NCI-H446 treated with DMSO at 0.1 percent for 48 hours (cell line): ENCODE measurements around the gene SMC6.

Experiments
- DNase-seq: peaks from one replicate; lab custom pipeline; 2025; lab: John Stamatoyannopoulos, UW

The SMC6 gene, protein sequence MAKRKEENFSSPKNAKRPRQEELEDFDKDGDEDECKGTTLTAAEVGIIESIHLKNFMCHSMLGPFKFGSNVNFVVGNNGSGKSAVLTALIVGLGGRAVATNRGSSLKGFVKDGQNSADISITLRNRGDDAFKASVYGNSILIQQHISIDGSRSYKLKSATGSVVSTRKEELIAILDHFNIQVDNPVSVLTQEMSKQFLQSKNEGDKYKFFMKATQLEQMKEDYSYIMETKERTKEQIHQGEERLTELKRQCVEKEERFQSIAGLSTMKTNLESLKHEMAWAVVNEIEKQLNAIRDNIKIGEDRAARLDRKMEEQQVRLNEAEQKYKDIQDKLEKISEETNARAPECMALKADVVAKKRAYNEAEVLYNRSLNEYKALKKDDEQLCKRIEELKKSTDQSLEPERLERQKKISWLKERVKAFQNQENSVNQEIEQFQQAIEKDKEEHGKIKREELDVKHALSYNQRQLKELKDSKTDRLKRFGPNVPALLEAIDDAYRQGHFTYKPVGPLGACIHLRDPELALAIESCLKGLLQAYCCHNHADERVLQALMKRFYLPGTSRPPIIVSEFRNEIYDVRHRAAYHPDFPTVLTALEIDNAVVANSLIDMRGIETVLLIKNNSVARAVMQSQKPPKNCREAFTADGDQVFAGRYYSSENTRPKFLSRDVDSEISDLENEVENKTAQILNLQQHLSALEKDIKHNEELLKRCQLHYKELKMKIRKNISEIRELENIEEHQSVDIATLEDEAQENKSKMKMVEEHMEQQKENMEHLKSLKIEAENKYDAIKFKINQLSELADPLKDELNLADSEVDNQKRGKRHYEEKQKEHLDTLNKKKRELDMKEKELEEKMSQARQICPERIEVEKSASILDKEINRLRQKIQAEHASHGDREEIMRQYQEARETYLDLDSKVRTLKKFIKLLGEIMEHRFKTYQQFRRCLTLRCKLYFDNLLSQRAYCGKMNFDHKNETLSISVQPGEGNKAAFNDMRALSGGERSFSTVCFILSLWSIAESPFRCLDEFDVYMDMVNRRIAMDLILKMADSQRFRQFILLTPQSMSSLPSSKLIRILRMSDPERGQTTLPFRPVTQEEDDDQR

GRCh38 chr2:17753803-17754663 is at the start of gene SMC6, which contains the start of gene GEN1:
SMC6 (minus strand) TSS chr2:17753810; CDS start chr2:17745946, 7,864 bp downstream.
GEN1 (plus strand) TSS chr2:17754138; CDS start chr2:17759944, 5,806 bp downstream.
- peak; percentile 86 for DNase-seq

- no peak for DNase-seq
These were observed 47.3 kb upstream of the SMC6 start for GRCh38 chr2:17800693-17801458.

DNA sequence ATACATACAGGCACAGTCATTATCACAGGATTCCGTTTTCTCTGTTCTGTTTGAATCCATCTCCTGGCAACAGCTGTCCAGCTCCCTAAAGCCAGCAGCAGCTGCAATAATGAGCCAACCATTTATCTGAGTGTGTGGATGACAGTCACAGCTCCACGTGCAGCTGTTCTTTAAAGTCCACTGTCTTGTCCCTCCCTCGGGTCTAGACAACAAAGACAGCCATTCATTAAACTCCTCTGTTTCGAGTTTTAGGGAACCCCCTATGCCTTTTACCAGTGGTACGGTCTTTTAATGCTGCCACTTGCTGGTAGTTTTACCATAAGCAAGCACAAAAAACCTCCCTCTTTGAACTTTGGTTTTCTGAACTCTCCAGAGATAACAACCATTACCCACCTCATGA is 46.6 kb upstream of the SMC6 start:
- no peak for DNase-seq

GRCh38 chr2:17799301-17800120 is 45.9 kb upstream of the SMC6 start:
- no peak for DNase-seq

GRCh38 chr2:17798338-17798737 is 44.7 kb upstream of the SMC6 start:
- DNase-seq = no peak

DNA sequence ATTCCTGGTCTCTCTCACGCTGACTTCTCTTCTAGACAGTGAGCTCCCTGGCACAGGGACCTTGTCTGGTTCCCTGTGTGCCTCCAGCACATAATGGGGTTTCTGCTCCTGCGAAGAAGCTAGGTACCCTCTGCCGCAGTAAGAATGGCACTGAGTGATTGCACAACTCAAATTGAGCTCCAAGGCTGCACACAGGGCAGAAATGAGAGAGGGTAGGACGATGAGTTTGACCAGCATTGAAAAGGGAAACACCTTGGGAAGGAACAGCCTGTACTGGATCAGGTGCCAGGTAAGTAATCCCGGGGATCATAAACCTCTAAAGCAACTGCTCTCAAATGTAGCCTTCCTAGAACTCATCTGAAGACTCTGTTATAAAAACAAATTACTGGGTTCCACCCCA is 41.7 kb upstream of the SMC6 start:
- no peak for DNase-seq

DNA sequence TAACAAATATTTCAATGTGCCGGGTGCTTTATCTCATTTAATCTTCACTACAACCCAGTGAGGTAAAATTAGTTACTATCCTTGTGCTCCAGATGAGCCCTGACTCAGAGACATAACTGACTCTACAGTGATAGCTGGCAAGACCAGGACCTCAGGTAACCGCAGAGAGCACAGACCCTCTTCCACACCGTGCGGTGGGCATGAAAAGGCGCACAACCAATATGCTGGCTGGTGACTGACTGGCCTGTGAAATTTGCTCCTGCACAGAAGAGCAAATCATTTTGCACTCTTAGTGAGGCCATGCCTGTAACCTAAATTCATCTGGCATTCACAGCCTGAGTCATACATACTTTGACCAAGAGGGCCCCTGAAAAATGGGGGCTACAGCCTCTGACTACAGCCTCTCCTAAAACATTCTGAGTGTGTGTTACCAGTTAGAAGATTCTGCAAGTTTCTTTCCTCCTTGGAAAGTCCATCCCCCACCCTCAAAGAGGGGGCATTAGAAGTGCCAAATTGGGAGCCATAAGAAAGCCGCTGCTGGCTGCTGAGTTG is 40.3 kb upstream of the SMC6 start:
- no peak for DNase-seq

DNA sequence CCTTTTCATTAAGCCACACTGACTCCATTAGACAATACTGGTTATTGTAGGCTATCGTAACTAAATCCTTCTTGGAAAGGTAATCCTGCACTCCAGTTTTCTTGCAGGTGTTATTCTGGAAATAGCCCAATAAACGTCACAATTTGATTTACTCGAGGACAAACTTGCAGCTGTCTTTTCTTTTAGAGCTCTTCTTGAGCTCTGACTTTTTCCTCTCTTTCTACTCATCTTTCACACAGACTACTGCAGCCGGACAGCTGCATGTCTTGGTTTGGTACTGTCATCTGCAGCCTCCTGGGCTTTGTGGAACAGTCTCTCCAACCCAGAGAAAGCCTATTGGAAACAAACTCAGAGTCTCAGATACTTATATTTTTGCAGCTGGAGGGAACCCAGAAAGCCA is 39.7 kb upstream of the SMC6 start:
- DNase-seq = no peak

DNA sequence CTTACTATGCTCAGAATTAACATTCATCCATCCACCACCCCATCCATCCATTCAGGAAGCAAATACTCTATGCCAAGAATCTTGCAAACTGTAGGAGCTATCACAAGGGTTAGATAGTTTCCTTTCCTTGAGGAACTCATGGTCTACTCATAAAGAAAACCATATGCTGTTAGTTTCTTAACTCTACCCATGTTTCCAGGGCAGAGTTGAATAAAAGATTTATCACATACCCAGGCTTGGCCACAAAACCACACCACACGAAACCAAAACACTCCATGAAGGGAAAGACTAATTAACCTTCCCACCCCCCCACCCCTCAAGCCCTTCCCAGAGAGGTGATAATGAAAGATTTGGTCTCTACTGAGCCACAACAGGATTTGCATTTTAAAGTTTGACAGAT is 38.9 kb upstream of the SMC6 start:
- no peak for DNase-seq

- no peak for DNase-seq
These were observed 38.2 kb upstream of the SMC6 start for GRCh38 chr2:17791817-17792130.

DNA sequence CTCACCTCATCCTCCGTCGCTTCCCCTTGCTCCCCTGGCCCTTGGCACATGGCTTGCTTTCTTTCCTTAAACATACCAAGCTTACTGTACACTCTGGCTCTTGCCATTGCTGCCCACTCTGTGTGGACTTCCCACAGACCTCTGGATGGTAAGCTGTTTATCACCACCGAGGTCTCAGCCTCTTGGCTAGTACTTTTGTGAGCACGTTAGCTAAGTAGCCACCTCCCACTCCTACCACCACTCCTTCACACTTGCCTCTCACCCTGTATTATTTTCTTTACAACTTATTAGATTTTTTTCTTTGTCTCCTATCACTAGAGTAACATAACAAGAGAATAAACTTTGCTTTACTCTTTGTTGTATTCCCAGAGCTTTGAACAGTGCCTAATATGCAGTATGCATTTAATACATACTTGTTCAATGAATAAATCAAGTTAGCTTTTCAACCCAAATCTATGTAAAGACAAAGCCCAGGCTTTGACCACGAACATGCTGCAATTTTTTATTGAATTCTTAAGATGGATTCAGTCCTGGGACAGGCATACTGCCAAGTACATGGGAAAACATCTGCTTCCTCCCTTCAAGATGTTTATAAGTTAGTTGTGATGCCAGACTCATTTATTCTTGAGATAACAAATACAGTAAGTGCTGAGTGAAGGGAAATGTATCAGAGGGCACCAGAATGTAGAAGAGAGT is 37.7 kb upstream of the SMC6 start:
- no peak for DNase-seq

- DNase-seq = no peak
These were observed 36.9 kb upstream of the SMC6 start for GRCh38 chr2:17790536-17790935.

DNA sequence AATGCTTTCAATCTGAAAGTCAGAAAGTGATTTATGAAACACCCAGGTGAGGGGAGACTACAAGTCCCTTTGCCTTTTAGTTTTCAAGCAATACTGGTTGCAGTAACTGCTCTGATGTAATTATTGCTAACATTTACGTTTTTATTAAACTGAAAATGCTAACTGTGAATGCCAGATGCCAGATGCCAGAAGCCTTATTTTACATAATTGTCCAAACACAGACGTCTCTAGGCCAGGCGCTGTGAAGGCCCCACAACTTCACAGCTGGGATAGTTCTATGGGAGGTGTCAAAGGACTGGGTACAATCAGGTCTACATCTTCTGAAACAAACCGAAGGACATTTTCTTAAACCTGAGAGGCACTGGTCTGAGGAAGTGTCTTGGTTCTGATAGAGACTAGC is 35.2 kb upstream of the SMC6 start:
- no peak for DNase-seq

DNA sequence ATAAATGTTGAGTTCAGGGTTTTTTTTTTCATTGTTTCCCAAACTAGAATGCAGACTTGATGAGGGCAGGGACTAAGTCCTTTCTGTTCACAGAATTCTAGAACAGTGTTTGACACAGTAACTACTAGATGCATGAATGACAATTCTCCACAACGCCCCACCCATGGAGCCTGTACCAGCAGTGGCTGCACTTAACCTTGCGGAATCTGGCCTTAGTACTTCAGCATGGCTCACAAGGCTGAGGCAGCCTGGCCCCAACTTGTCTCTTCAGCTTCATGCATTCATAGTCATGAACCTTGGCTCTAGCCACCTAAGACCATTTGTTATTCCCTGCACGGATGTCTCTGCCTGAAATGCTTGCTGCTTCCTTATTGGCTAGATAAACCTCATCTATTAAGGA is 33.1 kb upstream of the SMC6 start:
- DNase-seq = no peak

DNA sequence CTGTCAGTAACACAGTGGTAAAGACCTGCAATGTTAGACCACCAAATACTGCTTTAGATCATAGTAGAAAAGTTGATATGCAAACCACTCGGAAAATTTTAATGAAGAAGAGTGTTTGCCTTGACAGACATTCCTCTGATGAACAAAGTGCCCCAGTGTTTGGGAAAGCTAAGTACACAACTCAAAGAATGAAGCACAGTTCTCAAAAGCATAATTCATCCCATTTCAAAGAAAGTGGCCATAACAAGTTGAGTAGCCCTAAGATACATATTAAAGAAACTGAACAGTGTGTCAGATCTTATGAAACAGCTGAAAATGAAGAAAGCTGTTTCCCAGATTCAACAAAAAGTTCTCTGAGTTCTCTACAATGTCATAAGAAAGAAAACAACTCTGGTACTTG is 27.9 kb upstream of the SMC6 start:
- DNase-seq = no peak

- DNase-seq = no peak
These were observed 26.9 kb upstream of the SMC6 start for GRCh38 chr2:17780546-17780945.

- no peak for DNase-seq
These were observed 18.9 kb upstream of the SMC6 start for GRCh38 chr2:17772532-17772931.

DNA sequence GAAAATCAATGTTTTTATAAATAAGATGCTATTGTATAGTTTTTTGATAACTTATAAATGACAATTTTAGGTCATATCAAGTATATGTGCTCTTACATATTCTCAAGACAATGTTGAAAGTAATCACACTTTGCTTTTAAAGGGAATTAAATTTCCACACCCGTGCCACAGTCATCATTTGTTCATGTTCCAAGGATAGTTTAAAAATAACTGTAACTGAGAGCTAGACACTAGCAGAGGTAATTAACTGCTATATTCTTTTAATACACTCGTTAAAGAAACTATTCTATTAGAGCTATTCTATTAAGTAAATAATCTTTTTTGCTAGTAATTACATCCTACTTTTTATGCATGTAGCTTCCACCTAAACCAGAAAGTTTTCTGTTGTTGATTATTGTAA is 18.3 kb upstream of the SMC6 start:
- no peak for DNase-seq

DNA sequence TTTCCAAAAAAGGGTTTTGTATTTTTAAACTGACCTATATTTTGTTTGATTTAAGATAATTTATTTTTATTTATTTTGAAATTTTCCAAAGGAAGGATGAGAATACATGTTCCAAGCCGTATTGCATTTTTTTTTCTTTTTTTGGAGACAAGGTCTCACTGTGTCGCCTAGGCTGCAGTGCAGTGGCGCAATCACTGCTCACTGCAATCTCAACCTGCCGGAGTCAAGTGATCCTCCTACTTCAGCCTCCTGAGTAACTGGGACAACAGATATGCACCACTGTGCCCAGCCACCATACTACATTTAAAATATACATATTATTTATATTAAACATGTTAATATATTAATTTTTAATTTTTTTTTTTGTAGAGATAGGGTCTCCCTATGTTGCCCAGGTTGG is 15.3 kb upstream of the SMC6 start:
- no peak for DNase-seq
